Measurements from ENCODE around the gene C12orf43.

The C12orf43 gene

GRCh38 chr12:120990487-120991055 is 25.7 kb downstream of the C12orf43 start:
- DNase-seq, result no peak
- H3K27ac ChIP-seq, result no peak overlapping the region
- intact Hi-C loops (cut with DNase I; ENCODE audit: low total_unique reads), result no loop called here
- no peak for TF ChIP-seq CTCF (IDR thresholded peaks at IDR 0.05)
- H3K27me3 ChIP-seq, result peaks cover 0 to 7% of the 10 kb centered on the region in 2 donors
- no peaks in the 10 kb centered on the region for H3K36me3 ChIP-seq
- no peaks in the 10 kb centered on the region for H3K4me1 ChIP-seq
- H3K4me3 ChIP-seq, result no peak overlapping the region
- no peaks in the 10 kb centered on the region for H3K9me3 ChIP-seq

- Histone ChIP-seq H3K27ac (no peak overlapping the region), H3K4me1 (no peaks in the 10 kb centered on the region), H3K36me3 (no peaks in the 10 kb centered on the region), H3K27me3 (peaks cover 0 to 7% of the 10 kb centered on the region in 2 donors), H3K9me3 (no peaks in the 10 kb centered on the region), H3K4me3 (no peak overlapping the region)
- no peak for TF ChIP-seq CTCF (IDR thresholded peaks at IDR 0.05)
- no peak for DNase-seq
- intact Hi-C loops (cut with DNase I; ENCODE audit: low total_unique reads), result no loop called here
These were observed 26.6 kb downstream of the C12orf43 start for GRCh38 chr12:120989687-120990086.

GRCh38 chr12:120988658-120989057 is 27.6 kb downstream of the C12orf43 start:
- Histone ChIP-seq H3K36me3 (no peaks in the 10 kb centered on the region), H3K4me3 (no peak overlapping the region), H3K27ac (no peak overlapping the region), H3K27me3 (peaks cover 0 to 7% of the 10 kb centered on the region in 2 donors), H3K9me3 (no peaks in the 10 kb centered on the region), H3K4me1 (no peaks in the 10 kb centered on the region)
- TF ChIP-seq CTCF (IDR thresholded peaks at IDR 0.05), result no peak
- DNase-seq, result no peak
- intact Hi-C loops (cut with DNase I; ENCODE audit: low total_unique reads), result no loop called here

GRCh38 chr12:120988234-120988633 is 28.1 kb downstream of the C12orf43 start:
- H3K9me3 ChIP-seq, result no peaks in the 10 kb centered on the region
- H3K4me1 ChIP-seq, result no peaks in the 10 kb centered on the region
- DNase-seq, result no peak
- intact Hi-C loops (cut with DNase I; ENCODE audit: low total_unique reads), result no loop called here
- H3K27me3 ChIP-seq, result peaks cover 0 to 7% of the 10 kb centered on the region in 2 donors
- no peaks in the 10 kb centered on the region for H3K36me3 ChIP-seq
- TF ChIP-seq CTCF (IDR thresholded peaks at IDR 0.05), result no peak
- H3K4me3 ChIP-seq, result no peak overlapping the region
- no peak overlapping the region for H3K27ac ChIP-seq

- H3K36me3 ChIP-seq, result no peaks in the 10 kb centered on the region
- no peak for DNase-seq
- no peaks in the 10 kb centered on the region for H3K4me1 ChIP-seq
- no peak overlapping the region for H3K27ac ChIP-seq
- H3K9me3 ChIP-seq, result no peaks in the 10 kb centered on the region
- H3K4me3 ChIP-seq, result no peak overlapping the region
- intact Hi-C loops (cut with DNase I; ENCODE audit: low total_unique reads), result no loop called here
- no peak for TF ChIP-seq CTCF (IDR thresholded peaks at IDR 0.05)
- peaks cover 0 to 16% of the 10 kb centered on the region in 2 donors for H3K27me3 ChIP-seq
These were observed 31.9 kb downstream of the C12orf43 start for GRCh38 chr12:120984351-120984898.

Data from tibial artery (tissue), 4 donors.